Progenitor cell of endocrine pancreas (in vitro differentiated cells): ENCODE results near the gene GLI2. TPM values are rescaled to one million over a fixed set of nuclear protein-coding genes. Genes with fewer than 3 reads are reported as not detected.

ENCODE experiments used
- DNase-seq: peaks from one replicate; pipeline ENCODE4 v3.0.0; 2021; ENCODE audit warnings: low spot score; ENCODE audit not compliant: unreplicated experiment
- H3K27ac Mint-ChIP-seq: 2 replicates; pipeline ENCODE4 v1.8.0; 2021; ENCODE audit warnings: mild to moderate bottlenecking, moderate library complexity, mixed read lengths
- H3K27me3 Mint-ChIP-seq: 2 replicates; pipeline ENCODE4 v1.8.0; 2021; ENCODE audit warnings: mixed read lengths
- H3K36me3 Mint-ChIP-seq: 2 replicates; pipeline ENCODE4 v1.8.0; 2022; ENCODE audit warnings: mixed read lengths; ENCODE audit not compliant: insufficient read depth
- H3K4me1 Mint-ChIP-seq: 2 replicates; pipeline ENCODE4 v1.8.0; 2021; ENCODE audit warnings: low read depth, mixed read lengths
- H3K4me3 Mint-ChIP-seq: 2 replicates; pipeline ENCODE4 v1.8.0; 2021; ENCODE audit warnings: low read depth, mild to moderate bottlenecking, moderate library complexity, mixed read lengths
- H3K9me3 Mint-ChIP-seq: 2 replicates; pipeline ENCODE4 v1.8.0; 2021; ENCODE audit warnings: low read depth, mixed read lengths
- CTCF ChIP-seq: fragments of 200-600 bp; sonication (generic); IDR thresholded peaks from one replicate; pipeline ENCODE4 v1.5.0; 2021; ENCODE audit warnings: antibody characterized with exemption, mild to moderate bottlenecking; ENCODE audit not compliant: unreplicated experiment
- total RNA-seq: library from RNA; stranded (reverse); gene quantifications from 2 replicates; pipeline ENCODE4 v1.2.1, GENCODE V29; 2021

Gene GLI2
- total RNA-seq, 1 donor from 2014 or later, result 2.3 TPM

GRCh38 chr2:120699292-120699691 is 36.4 kb upstream of the GLI2 start:
- Mint-ChIP-seq H3K27ac (no peak overlapping the region), H3K36me3 (no peaks in the 10 kb centered on the region), H3K9me3 (no peaks in the 10 kb centered on the region), H3K4me1 (no peaks in the 10 kb centered on the region), H3K4me3 (no peak overlapping the region), H3K27me3 (peaks cover 87% of the 10 kb centered on the region)
- DNase-seq, result no peak
- TF ChIP-seq CTCF, result no peak

GRCh38 chr2:120700659-120701058 is 35.0 kb upstream of the GLI2 start:
- no peak overlapping the region for H3K27ac Mint-ChIP-seq
- H3K9me3 Mint-ChIP-seq, result no peaks in the 10 kb centered on the region
- H3K36me3 Mint-ChIP-seq, result no peaks in the 10 kb centered on the region
- H3K27me3 Mint-ChIP-seq, result peaks cover 85% of the 10 kb centered on the region
- no peaks in the 10 kb centered on the region for H3K4me1 Mint-ChIP-seq
- no peak overlapping the region for H3K4me3 Mint-ChIP-seq
- no peak for TF ChIP-seq CTCF
- DNase-seq, result no peak

- Mint-ChIP-seq H3K27ac (no peak overlapping the region), H3K36me3 (no peaks in the 10 kb centered on the region), H3K27me3 (peaks cover 85% of the 10 kb centered on the region), H3K4me1 (no peaks in the 10 kb centered on the region), H3K4me3 (no peak overlapping the region), H3K9me3 (no peaks in the 10 kb centered on the region)
- no peak for DNase-seq
- no peak for TF ChIP-seq CTCF
These were observed 34.6 kb upstream of the GLI2 start for GRCh38 chr2:120701096-120701495.

- TF ChIP-seq CTCF, result no peak
- H3K27me3 Mint-ChIP-seq, result peaks cover 85% of the 10 kb centered on the region
- no peaks in the 10 kb centered on the region for H3K4me1 Mint-ChIP-seq
- no peaks in the 10 kb centered on the region for H3K36me3 Mint-ChIP-seq
- H3K4me3 Mint-ChIP-seq, result no peak overlapping the region
- DNase-seq, result no peak
- H3K27ac Mint-ChIP-seq, result no peak overlapping the region
- H3K9me3 Mint-ChIP-seq, result no peaks in the 10 kb centered on the region
These were observed 34.2 kb upstream of the GLI2 start for GRCh38 chr2:120701499-120701898.

- H3K4me1 Mint-ChIP-seq, result no peaks in the 10 kb centered on the region
- no peaks in the 10 kb centered on the region for H3K36me3 Mint-ChIP-seq
- H3K9me3 Mint-ChIP-seq, result no peaks in the 10 kb centered on the region
- no peak overlapping the region for H3K27ac Mint-ChIP-seq
- peaks cover 86% of the 10 kb centered on the region for H3K27me3 Mint-ChIP-seq
- no peak for DNase-seq
- no peak overlapping the region for H3K4me3 Mint-ChIP-seq
- no peak for TF ChIP-seq CTCF
These were observed 33.6 kb upstream of the GLI2 start for GRCh38 chr2:120702061-120702460.
